ENCODE measurements around the gene PIK3CA. TPM values are rescaled to one million over a fixed set of nuclear protein-coding genes. Genes with fewer than 3 reads are reported as not detected.
"Not testable (repeated sequence)": the region's sequence is repeated elsewhere in the genome, so short reads cannot be mapped to it uniquely, and the experiment has no call there.

PIK3CA gene
- total RNA-seq, 2 experiments from 2014 or later, result 14.1 to 20.8 TPM

DNA sequence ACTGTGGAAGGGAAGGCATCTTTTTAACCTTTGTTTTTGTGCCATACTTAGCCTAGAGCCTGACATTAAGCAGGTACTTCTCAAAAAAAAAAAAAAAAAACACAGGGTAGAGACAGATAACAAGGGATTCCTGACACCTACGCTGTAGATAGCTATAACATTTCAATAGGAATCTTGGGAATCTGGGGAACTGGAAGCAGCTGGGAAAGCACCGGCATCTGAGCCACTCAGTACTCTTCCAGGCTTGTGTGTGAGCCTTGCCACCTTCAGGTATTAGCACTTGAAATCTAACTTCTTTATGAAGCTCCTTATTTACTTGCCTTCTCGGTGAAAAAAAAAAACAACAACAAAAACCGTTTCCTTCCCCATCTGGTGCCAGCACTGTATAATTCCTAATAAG is 46.8 kb downstream of the PIK3CA start:
- ATAC-seq (no peak), DNase-seq (no peak)
- TF ChIP-seq CTCF (IDR thresholded peaks at IDR 0.05), result no peak
- Mint-ChIP-seq H3K27ac (no peak overlapping the region), H3K9me3 (no peaks in the 10 kb centered on the region), H3K4me3 (no peak overlapping the region), H3K27me3 (no peaks in the 10 kb centered on the region), H3K4me1 (ENCODE audit: low read depth) (peaks cover 45% of the 10 kb centered on the region), H3K36me3 (ENCODE audit: low read depth) (peaks cover 3% of the 10 kb centered on the region)
- intact Hi-C loops (cut with micrococcal nuclease), result no loop called here
- ChIA-PET CTCF (interaction anchor here (0.9 to 3.6 kb wide), 2 partner anchors 9 to 10 kb away, joined by 3 to 12 read pairs; no protein-coding TSS in a partner anchor), POLR2A (interaction anchor here (1.3 kb wide), 1 partner anchor 46 kb away, joined by 4 read pairs; the partner anchor contains the start of gene PIK3CA)

DNA sequence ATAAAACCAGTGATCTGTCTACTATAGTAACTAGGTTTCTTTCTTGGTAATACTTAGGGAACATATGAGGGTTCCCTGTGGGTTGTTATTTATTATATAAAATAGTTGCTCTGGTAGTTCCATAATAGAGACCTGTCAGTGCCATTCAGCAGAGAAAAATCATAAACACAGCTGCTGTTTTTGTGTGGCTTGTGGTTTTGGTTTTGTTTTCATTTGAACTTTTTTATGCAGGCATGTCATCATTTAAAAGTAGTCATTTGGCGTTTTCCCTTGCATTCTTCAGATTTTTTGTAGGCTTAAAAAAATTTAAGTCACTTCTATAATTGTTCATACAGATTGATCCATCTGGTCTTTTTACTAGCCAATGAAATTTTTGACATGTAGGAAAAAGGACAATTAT is 47.9 kb downstream of the PIK3CA start:
- no peak overlapping the region for H3K27ac Mint-ChIP-seq
- H3K27me3 Mint-ChIP-seq, result no peaks in the 10 kb centered on the region
- peaks cover 7% of the 10 kb centered on the region for H3K36me3 Mint-ChIP-seq (ENCODE audit: low read depth)
- intact Hi-C loops (cut with micrococcal nuclease), result no loop called here
- no peak for TF ChIP-seq CTCF (IDR thresholded peaks at IDR 0.05)
- CTCF ChIA-PET, result interaction anchor here (3.6 kb wide), 1 partner anchor 11 kb away, joined by 12 read pairs; no protein-coding TSS in a partner anchor
- no peaks in the 10 kb centered on the region for H3K9me3 Mint-ChIP-seq
- ATAC-seq (peak; percentile 64), DNase-seq (peak; percentile 31)
- peaks cover 40% of the 10 kb centered on the region for H3K4me1 Mint-ChIP-seq (ENCODE audit: low read depth)
- POLR2A ChIA-PET, result interaction anchor here (0.7 to 1.3 kb wide), 2 partner anchors 15 to 47 kb away, joined by 3 to 4 read pairs; partner anchors contain the start of gene PIK3CA
- no peak overlapping the region for H3K4me3 Mint-ChIP-seq

DNA sequence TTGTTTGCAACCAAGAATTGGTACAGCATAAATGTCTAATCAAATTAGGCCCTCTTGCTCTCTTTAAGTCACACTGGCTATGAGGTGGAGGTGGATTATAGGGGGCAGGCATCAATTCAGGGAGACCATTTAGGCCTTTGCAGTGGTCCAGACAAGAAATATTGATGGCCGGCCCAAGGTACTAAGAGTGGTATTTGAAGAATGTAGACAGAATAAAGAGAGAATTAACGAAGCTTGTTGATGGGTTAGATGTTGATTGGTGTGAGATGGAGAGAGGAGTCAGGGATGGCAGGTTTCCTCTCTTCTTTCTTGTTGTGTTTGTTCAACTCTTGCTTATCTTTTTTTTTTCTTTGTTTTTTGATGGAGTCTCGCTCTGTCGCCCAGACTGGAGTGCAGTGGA is 48.5 kb downstream of the PIK3CA start:
- Mint-ChIP-seq H3K4me3 (no peak overlapping the region), H3K9me3 (no peaks in the 10 kb centered on the region), H3K4me1 (ENCODE audit: low read depth) (peaks cover 40% of the 10 kb centered on the region), H3K27me3 (no peaks in the 10 kb centered on the region), H3K36me3 (ENCODE audit: low read depth) (peaks cover 9% of the 10 kb centered on the region), H3K27ac (no peak overlapping the region)
- ChIA-PET CTCF (interaction anchor here (3.6 kb wide), 1 partner anchor 11 kb away, joined by 12 read pairs; no protein-coding TSS in a partner anchor), POLR2A (interaction anchor here (0.7 kb wide), 1 partner anchor 15 kb away, joined by 3 read pairs; no protein-coding TSS in a partner anchor)
- ATAC-seq (no peak), DNase-seq (no peak)
- TF ChIP-seq CTCF (IDR thresholded peaks at IDR 0.05), result no peak
- intact Hi-C loops (cut with micrococcal nuclease), result no loop called here

GRCh38 chr3:179200790-179201189 is 52.6 kb downstream of the PIK3CA start:
- Mint-ChIP-seq H3K9me3 (no peaks in the 10 kb centered on the region), H3K4me3 (no peak overlapping the region), H3K4me1 (ENCODE audit: low read depth) (peaks cover 22% of the 10 kb centered on the region), H3K27me3 (no peaks in the 10 kb centered on the region), H3K27ac (peak overlapping the region; percentile 14), H3K36me3 (ENCODE audit: low read depth) (peaks cover 12% of the 10 kb centered on the region)
- TF ChIP-seq CTCF (IDR thresholded peaks at IDR 0.05), result no peak
- DNase-seq (no peak), ATAC-seq (no peak)
- POLR2A ChIA-PET, result no interaction called here
- CTCF ChIA-PET, result no interaction called here
- intact Hi-C loops (cut with micrococcal nuclease), result no loop called here

GRCh38 chr3:179215550-179215949 is 67.4 kb downstream of the PIK3CA start:
- CTCF ChIA-PET; DNase-seq; H3K27me3 Mint-ChIP-seq; POLR2A ChIA-PET; H3K4me3 Mint-ChIP-seq; ATAC-seq; H3K36me3 Mint-ChIP-seq (ENCODE audit: low read depth); H3K9me3 Mint-ChIP-seq; intact Hi-C loops (cut with micrococcal nuclease); H3K4me1 Mint-ChIP-seq (ENCODE audit: low read depth); H3K27ac Mint-ChIP-seq: not testable (repeated sequence)

- H3K36me3 Mint-ChIP-seq (ENCODE audit: low read depth); H3K4me1 Mint-ChIP-seq (ENCODE audit: low read depth); H3K27me3 Mint-ChIP-seq; H3K9me3 Mint-ChIP-seq; intact Hi-C loops (cut with micrococcal nuclease); ATAC-seq; CTCF ChIA-PET; DNase-seq; H3K27ac Mint-ChIP-seq; H3K4me3 Mint-ChIP-seq; POLR2A ChIA-PET: not testable (repeated sequence)
These were observed 70.1 kb downstream of the PIK3CA start for GRCh38 chr3:179218213-179218612.

Data from activated CD8-positive, alpha-beta T cell treated with anti-CD3 and anti-CD28 coated beads for 36 hours (primary cell).